Activated effector memory CD4-positive, alpha-beta T cell treated with anti-CD3 and anti-CD28 coated beads, Interleukin-2, amount 50 U/mL, for 16 hours (primary cell): ENCODE measurements around the gene TRPM5.
"Not testable (repeated sequence)": the region's sequence is repeated elsewhere in the genome, so short reads cannot be mapped to it uniquely, and the experiment has no call there.

Experiments
- DNase-seq: peaks from one replicate; pipeline ENCODE4 v3.0.0-alpha.2; 2020

TRPM5 gene, protein sequence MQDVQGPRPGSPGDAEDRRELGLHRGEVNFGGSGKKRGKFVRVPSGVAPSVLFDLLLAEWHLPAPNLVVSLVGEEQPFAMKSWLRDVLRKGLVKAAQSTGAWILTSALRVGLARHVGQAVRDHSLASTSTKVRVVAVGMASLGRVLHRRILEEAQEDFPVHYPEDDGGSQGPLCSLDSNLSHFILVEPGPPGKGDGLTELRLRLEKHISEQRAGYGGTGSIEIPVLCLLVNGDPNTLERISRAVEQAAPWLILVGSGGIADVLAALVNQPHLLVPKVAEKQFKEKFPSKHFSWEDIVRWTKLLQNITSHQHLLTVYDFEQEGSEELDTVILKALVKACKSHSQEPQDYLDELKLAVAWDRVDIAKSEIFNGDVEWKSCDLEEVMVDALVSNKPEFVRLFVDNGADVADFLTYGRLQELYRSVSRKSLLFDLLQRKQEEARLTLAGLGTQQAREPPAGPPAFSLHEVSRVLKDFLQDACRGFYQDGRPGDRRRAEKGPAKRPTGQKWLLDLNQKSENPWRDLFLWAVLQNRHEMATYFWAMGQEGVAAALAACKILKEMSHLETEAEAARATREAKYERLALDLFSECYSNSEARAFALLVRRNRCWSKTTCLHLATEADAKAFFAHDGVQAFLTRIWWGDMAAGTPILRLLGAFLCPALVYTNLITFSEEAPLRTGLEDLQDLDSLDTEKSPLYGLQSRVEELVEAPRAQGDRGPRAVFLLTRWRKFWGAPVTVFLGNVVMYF (N-terminal part only)

DNA sequence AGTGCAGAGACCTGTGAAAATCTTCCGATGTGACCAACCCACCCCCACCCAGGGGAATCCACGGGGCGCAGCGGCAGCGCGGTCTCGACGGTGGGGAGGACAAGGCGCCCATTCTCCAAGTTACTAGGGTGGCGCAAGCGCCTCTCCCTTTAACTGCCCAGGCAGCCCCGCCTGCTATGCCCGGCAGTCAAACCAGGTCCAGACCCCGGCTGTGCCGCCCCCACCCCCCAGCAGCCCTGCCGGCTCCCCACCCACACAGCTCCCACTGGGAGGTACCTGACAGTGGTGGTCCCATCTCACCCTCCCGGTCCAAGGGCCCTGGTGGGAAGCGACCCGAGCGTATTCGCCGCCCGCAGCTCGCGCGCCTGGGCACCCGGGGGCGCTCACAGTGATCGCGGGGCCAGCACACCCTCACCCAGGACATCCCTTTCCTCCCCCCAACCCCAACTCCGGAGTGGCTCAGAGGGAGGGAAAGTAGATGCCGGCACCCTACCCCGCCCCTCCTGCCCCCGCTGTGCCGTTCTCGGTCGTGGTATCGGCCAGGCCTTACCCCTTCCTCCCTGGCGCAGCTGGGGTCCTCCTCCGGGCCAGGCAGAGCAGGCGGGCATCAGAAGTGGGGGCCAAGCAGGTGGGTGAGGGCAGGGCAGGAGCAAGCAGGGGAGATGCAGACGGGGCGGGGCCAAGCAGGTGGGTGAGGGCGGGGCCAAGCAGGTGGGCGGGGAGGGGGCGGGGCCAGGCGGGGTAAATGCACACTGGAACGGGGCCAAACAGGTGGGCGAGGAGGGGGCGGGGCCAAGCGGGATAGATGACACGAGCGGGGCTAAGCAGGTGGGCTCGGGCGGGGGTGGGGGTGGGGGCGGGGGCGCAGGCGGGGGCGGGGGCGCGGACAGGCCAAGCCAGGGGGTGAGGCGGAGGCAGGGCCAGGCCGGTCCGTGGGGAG lies at the start of gene TRPM5:
TRPM5 (minus strand) TSS at position 634 of the 940 bp plus-strand sequence. CDS start 21,478 bp downstream, outside the sequence.
- DNase-seq: peak; percentile 90

DNA sequence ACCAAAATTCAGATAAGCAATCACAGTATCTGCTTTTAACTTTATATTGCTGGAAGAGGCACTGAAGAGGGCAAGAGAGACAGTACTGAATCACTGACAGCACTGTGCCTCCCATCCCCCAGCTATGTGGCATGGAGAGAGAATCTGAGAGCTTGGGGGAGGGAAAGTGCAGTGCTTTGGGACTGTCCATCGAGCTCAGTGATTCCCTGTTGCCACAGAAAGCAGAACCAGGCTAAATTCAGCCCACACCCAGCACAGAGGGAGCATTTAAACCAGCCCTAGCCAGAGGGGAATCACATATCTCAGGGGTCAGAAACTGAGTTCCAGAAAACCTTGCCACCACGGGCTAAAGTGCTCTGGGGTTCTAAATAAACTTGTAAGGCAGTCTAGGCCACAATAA lies 44.8 kb upstream of the TRPM5 start:
- no peak for DNase-seq

DNA sequence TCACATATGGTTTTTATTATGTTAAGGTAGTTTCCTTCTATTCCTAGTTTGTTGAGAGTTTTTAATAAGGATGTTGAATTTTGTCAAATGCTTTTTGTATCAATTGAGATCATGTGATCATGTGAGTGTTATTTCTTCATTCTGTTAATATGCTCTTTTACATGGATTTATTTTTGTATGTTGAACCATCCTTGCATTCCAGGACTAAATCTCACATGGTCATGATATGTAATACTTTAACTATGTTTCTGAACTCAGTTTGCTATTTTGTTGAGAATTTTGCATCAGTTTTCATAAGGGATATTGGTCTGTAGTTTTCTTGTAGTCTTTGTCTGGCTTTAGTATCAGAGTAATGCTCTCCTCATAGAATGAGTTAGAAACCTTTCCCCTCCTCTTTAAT lies 43.7 kb upstream of the TRPM5 start:
- no peak for DNase-seq

DNA sequence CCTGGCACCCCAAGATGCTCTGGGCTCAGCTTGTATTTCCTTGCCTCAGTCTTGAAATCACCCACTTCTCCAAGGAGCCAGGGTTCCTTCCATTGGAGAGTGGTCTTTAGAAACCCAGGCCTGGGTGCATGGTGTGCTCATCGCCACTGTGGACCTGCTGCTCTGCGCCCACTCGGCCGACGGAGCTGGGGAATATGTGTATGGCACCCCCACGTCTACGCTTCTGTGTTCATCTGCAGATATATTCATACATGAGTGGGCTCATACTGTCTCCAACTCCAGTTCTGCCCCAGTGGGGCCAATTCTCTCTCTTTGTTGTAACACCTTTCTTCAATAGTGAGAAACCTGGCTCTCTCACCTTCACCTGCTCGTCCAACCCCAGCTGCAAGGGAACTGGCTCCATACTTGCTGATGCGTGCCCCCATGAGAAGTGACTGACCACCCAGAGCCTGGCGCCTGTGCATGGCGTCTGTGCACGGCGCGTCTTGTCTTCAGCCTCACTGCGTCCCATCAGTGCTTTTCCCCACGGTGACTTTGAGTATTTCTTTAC lies 40.3 kb upstream of the TRPM5 start:
- no peak for DNase-seq

DNA sequence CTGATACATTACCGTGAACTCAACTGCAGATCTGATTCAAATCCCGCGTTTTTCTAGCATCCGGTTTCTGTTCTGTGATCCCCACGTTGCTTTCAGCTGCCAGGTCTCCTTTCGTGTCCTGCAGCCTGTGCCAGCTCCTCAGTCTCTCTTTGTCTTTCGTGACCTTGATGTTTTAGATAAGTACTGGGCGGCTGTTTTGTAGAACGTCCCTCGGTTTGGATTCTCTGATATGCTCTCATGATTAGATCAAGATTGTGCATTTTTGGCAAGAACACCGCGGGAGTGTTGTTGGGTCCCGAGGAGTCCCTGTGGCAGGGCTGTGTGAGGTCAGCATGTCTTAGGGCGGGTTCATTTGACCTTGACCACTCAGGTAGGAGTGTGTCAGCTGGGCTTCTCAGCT lies 39.1 kb upstream of the TRPM5 start:
- no peak for DNase-seq

DNA sequence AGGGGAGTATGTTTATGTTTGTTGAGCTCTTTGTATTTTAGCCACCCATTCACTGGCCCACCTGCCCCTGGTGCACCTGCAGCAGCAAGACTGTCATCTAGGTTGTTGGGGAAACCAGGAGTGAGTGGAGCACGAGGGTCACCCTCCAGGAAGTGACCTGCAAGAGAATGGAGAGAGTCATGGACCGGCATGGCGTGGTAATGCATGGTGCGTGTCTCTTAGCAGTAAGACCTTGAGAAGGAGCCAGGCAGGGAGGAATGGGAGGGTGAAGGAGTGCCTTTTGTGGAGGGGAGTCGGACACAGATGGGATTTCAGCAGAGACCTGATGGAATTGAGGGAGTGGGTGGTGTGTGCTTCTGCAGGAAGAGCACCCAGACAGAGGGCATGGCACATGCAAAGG lies 38.4 kb upstream of the TRPM5 start:
- DNase-seq: no peak

DNA sequence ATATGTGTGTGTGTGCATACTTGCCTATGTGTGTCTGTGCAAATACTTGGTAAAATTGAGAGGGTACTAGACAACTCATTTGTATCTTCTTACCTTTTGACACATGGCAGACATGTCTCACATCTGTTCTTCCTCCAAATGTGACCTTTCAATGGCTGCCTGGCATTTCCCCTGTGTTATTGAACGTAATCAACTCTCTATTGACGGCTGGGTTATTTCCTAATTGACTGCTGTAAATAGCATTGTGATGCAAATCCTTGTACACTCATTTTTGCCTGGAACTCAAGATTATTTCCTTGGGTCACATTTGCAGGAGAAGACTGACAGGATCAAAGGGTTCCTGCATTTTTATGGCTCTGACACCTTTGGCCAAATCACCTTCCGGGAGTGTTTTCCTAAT lies 37.9 kb upstream of the TRPM5 start:
- no peak for DNase-seq

DNA sequence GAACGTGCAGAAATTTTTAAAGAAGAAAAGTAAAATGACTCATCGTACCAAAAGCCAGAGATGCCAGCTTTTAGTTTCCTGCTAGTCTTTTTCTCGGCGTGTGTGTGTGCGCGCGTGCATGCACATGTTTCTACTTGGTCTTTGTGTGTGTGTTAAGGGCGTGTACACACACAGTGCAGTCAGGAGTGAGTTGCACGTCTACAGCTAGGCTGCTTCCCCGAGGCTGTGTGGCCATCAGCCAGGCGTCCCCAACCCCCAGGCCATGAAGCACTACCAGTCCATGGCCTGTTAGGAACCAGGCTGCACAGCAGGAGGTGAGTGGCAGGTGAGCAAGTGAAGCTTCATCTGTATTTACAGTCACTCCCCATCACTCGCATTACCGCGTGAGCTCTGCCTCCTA lies 36.9 kb upstream of the TRPM5 start:
- no peak for DNase-seq

DNA sequence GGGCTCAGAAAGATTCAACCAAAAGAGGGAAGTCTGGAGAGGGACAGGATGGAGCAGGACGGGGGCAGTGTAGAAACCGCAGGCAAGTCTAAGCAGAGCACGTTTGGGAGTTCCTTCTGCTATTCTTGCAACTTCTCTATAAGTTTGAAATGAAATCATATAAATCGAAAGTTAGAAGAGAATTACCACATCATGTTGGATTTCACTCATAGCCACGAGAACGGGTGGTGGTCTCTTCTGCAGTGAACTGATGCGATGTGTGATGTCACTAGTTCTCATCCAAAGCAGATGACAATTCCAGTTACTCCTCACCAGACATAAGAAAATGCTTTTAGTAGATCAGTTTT lies 36.5 kb upstream of the TRPM5 start:
- DNase-seq: no peak

DNA sequence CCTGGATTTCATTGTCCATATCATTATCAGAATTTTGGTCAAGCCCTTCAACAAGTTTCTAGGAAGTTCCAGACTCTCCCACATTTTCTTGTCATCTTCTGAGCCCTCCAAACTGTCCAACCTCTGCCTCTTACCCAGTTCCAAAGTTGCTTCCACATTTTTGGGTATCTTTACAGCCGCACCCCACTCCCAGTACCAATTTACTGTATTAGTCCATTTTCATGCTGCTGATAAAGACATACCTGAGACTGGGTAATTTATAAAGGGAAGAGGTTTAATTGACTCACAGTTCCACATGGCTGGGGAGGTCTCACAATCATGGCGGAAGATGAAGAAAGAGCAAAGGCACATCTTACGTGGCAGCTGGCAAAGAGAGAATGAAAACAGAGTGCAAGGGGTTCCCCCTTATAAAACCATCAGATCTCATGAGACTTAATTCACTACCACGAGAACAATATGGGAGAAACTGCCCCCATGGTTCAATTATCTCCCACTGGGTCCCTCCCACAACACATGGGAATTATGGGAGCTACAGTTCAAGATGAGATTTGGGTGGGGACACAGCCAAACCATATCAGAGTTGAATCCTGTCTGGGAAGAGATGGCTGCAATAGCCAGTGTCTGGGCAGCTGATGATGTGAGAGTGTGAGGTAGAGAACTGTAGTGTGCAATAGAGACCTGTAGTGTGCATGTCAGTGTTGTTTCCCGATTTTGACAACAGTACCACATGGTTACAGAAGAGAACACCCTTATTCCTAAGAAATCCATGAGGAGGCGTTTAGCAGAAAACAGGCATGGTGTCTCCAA lies 36.0 kb upstream of the TRPM5 start:
- DNase-seq: not testable (repeated sequence)

DNA sequence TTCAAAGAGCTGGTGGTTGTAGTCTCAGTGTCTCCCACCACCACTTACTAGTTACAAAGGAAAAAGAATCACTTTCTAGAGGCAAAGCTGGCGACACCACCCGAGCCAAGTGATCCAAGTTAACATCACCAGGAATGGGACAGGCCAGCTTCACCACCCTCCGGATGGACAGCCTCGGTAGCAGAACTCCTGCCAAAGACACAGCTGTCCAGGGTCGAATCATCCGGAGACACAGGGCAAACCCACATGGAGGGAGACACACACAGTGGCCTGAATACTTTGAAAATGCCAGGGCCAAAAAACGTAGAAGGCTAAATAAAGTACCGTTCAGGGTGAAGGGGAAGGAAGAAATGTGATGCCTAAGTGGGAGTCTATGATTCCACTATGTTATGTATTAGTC lies 33.6 kb upstream of the TRPM5 start:
- DNase-seq: no peak

DNA sequence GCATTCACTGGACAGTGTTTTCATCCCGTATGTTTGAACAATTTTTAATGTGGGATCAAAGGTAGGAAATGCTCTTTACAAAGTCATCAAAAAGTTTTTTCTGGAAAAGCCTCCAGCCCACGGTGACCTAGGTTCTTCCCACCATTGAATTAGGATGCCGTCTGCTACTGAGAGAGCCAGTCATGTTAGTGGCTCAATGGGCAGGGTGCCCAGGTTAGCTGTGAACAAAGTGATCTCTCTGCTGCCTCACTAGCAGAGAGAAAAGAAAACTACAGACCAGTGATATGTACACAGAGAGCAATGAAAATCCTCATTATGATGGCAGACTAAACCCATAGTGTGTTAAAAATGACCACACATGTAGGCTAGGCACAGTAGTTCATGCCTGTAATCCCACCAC lies 32.9 kb upstream of the TRPM5 start:
- DNase-seq: no peak

DNA sequence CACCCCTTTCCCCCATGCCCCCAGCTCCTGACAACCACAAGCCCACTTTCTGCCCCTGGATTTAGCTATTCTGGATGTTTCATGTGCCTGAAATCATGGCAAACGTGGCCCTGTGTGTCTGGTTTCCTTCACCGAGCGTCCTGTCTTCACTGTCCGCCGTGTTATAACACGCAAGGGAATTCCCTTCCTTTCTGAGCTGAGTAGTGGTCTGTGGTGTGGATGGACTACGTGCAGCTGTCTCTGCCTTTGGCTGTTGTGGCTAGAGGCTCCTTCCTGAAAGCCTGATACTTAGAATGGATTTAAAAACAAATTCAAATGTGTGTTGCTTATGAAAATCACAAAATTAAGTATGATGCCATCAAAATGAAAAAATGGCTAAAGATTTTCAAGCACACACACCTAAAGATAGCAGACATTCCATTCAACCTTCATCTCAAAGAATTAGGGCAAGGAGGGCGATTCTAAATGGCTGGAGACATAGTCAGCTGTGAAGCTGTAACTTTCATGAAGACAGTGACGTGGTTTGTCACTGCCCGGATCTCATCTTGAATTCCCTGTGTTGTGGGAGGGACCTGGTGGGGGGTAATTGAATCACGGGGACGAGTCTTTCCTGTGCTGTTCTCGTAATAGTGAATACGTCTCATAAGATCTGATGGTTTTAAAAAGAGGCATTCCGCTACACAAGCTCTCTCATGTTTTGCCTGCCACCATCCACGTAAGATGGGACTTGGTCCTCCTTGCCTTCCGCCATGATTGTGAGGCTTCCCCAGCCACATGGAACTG lies 31.0 kb upstream of the TRPM5 start:
- DNase-seq: peak; percentile 25

DNA sequence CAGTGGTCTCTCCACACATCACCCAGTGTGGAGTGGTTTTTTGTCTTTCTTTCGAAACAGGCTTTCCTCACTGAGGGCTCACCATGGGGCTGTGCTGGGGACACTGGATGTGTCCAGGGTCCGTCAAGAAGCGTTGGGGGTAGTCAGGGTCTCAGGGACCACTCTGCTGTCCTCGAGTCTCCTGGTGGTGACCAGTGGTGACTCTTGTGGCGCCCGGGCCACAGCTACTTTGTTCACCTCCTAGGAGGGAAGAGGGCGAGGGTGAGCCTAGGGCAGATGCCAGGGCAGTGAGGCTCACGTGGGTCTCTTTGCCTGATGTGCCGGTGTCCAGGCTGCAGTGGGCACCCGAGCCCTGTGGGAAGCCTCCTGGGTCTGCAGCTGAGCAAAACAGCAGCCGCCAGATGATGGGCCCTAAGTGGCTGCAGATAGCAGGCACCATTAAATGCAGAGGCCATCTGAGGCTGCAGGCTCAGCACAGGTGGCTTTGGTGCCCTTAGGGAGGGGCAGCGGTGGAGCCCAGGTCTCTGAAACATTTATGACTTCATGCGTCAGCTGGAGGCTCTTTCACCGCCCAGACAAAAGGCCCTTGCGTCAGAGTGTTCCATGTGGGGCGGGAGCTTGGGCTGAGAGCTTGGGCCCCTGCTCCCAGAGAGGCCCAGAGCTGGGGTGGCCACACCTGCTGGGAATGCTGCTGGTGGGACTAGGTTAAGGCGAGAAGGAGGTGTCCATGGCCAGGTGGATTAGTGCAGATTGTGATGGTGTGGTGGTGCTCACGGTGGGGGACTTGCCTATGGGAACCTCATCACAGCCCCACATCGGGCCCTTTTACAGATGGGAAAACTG lies 30.0 kb upstream of the TRPM5 start:
- peak; percentile 53 for DNase-seq

DNA sequence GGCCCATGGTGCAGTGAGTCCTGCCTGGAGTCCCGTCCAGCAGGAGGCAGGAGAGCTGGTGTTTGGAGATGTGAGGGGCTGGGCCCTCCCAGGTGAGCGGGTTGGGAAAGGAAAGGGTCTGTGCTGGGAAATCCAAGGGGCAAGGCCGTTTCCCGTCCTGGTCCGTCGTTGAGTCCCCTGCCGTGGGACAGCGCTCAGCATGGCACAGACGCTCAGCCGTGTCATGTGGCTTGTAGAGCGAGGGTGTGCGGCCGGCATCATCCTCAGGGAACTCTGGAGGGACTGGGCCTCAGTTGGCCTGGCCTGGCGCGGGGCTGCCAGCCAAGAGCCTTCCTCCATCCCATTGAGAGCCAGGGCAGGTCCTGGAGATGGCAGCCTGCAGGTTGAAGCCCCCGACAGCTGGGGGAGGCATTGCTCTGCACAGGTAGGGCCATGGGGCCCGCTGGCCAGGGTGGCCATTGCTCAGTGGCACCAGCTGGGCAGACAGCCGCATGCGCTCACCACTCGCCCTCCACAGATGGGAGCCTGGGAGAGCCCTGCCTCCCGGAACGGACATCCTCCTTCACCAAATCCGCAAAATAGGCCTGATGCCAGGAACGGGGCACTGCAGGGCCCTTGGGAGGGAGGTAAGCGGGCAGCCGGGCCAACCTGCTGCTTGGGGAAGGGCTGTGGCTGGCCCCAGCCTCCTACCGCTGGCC lies 29.2 kb upstream of the TRPM5 start:
- peak; percentile 47 for DNase-seq

DNA sequence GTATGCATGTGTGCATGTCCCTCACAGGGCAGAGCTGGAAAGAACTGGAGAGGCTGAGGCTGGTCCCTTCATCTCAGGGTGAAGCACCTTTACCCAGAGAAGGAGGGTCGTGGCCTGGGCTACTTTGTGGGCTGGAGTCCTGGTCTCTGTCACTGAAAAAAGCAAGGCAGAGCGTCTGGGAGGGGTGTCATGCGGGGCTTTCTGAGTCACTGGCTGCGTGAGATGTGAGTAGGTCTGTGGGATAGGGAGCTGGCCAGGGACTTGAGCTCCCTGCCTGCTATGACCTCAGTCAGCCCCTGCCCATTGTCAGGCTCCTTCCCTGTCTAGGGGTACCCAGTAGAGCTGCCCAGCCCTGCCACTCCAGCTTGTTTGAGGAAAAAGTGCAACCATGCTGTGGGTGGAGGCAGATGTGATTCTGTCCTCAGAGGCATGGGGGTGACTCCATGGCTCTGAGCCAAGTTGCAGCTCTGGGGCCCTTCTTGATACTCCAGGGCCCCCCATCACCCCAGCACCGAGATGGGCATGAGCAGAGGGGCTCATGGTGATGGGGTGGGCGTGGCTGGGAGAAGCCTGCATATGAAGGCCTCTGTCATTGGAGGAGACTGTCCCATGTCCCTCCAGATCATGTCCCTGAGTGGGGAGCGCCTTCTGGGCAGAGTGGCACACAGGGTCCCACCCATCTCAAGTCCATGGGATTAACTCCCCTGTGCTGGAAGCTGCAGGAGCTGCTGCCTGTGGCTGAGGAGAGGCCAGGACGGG lies 28.3 kb upstream of the TRPM5 start:
- DNase-seq: peak; percentile 39

DNA sequence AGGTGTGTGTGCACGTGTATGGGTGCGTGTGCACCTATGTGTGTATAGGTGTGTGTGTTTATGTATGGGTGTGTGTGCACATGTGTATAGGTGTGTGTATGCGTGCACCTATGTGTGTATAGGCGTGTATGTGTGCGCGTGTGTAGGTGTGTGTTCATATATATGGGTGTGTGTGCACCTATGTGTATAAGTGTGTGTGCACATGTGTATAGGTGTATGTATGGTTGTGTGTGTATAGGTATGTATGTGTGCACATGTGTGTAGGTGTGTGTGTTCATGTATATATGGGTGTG lies 27.4 kb upstream of the TRPM5 start:
- DNase-seq: peak; percentile 24

DNA sequence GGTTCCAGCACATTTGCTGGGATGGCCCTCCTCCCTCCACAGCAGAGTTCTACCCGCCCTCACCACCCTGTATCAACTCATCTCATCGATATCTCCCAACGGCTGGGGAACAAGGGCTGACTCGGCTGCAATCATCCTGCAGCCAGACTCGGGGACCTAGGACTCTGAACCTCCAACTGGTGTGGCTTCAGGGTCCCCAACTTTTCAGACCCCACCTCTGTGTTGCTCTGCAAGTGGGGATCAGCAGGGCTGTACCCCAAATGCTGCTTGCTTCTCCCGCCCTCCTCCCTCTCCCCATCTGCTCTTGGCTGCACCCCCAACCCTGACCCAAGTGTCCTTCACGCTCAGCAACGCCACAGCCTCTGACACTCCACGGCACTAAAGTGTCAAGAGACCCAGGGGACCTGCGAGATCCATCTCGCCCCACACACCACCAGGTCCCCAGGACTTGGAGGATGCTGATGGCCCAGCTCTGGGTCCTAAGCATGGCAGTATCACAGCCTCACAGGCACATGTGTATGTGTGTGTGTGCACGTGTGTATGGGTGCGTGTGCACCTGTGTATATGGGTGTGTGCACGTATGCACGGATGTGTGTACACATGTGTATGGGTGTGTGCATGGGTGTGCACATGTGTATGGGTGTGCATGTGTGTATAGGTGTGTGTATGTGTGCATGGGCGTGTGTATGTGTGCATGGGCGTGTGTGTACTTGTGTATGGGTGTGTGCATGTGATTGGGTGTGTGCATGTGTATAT lies 26.9 kb upstream of the TRPM5 start:
- DNase-seq: peak; percentile 34
